GM12892 (cell line): ENCODE results near the gene ZFR.

Experiments
- POLR2A ChIP-seq: IDR thresholded peaks from 2 replicates; pipeline ENCODE4 v1.6.1; 2011; ENCODE audit warnings: low read depth, low read length, control low read depth
- POLR2AphosphoS5 ChIP-seq: IDR thresholded peaks from 2 replicates; pipeline ENCODE4 v1.6.1; 2011; ENCODE audit warnings: low read depth, low read length, control low read depth
- TAF1 ChIP-seq: IDR thresholded peaks from 2 replicates; pipeline ENCODE4 v1.6.1; 2011; ENCODE audit warnings: low read depth, mild to moderate bottlenecking, control low read depth, low read length, borderline replicate concordance

GRCh38 chr5:32365623-32366022, 78.9 kb downstream of the ZFR start:
- no peak for TF ChIP-seq POLR2A
- TF ChIP-seq POLR2AphosphoS5: no peak
- no peak for TF ChIP-seq TAF1
